ACHN (cell line): ENCODE data around the gene NENF.
"Not testable (repeated sequence)": the region's sequence is repeated elsewhere in the genome, so short reads cannot be mapped to it uniquely, and the experiment has no call there.

Experiments
- DNase-seq: peaks from one replicate; pipeline ENCODE4 v3.0.0-alpha.2; 2015
- in situ Hi-C: cut with HindIII; loops from 2 replicates; pipeline ENCODE4 v1.10.0; 2017; ENCODE audit warnings: low sequenced_read_pairs, low pct_ligation_motif_present, low pct_unique_long_range_greater_than_20kb

Gene NENF

GRCh38 chr1:212432661-212433576 lies at the start of gene NENF:
Gene NENF, plus strand, starts transcription at chr1:212432920. Its CDS starts 24 bp downstream, at chr1:212432944.
- in situ Hi-C loops: no loop called here
- DNase-seq: peak; percentile 91

GRCh38 chr1:212386029-212386428 lies 46.7 kb upstream of the NENF start:
- in situ Hi-C loops: no loop called here

GRCh38 chr1:212388985-212389716 lies 43.6 kb upstream of the NENF start:
- in situ Hi-C loops: no loop called here
- DNase-seq: no peak

More at GRCh38 chr1:212386029-212386428, 46.7 kb upstream of the NENF start:
- no peak for DNase-seq

- DNase-seq, in situ Hi-C loops: not testable (repeated sequence)
Observed at GRCh38 chr1:212395678-212396437, 36.9 kb upstream of the NENF start.

GRCh38 chr1:212396638-212397037 lies 36.1 kb upstream of the NENF start:
- DNase-seq: peak; percentile 20
- in situ Hi-C loops: no loop called here

- in situ Hi-C loops: no loop called here
- no peak for DNase-seq
Observed at GRCh38 chr1:212397171-212397570, 35.5 kb upstream of the NENF start.

- in situ Hi-C loops: no loop called here
Observed at GRCh38 chr1:212401042-212401441, 31.7 kb upstream of the NENF start.

GRCh38 chr1:212401838-212402582 lies 30.7 kb upstream of the NENF start:
- peak; percentile 33 for DNase-seq

More at GRCh38 chr1:212401042-212401441, 31.7 kb upstream of the NENF start:
- no peak for DNase-seq

GRCh38 chr1:212402666-212403321 lies 29.9 kb upstream of the NENF start:
- no peak for DNase-seq
- in situ Hi-C loops: no loop called here

More at GRCh38 chr1:212401838-212402582, 30.7 kb upstream of the NENF start:
- in situ Hi-C loops: no loop called here

- no peak for DNase-seq
- in situ Hi-C loops: no loop called here
Observed at GRCh38 chr1:212410231-212410820, 22.4 kb upstream of the NENF start.

- no peak for DNase-seq
- in situ Hi-C loops: no loop called here
Observed at GRCh38 chr1:212412374-212412773, 20.3 kb upstream of the NENF start.

GRCh38 chr1:212413902-212414327 lies 18.8 kb upstream of the NENF start:
- in situ Hi-C loops: no loop called here
- no peak for DNase-seq

GRCh38 chr1:212414328-212415106 lies 18.2 kb upstream of the NENF start, which contains the start of gene PACC1:
Gene PACC1, minus strand, starts transcription at chr1:212414886. Its CDS starts 129 bp downstream, at chr1:212414757.
- peak; percentile 90 for DNase-seq
- in situ Hi-C loops: no loop called here

- DNase-seq: no peak
Observed at GRCh38 chr1:212415107-212415841, 17.4 kb upstream of the NENF start.

GRCh38 chr1:212421165-212421564 lies 11.6 kb upstream of the NENF start:
- no peak for DNase-seq
- in situ Hi-C loops: no loop called here

More at GRCh38 chr1:212415107-212415841, 17.4 kb upstream of the NENF start:
- in situ Hi-C loops: no loop called here

GRCh38 chr1:212423879-212424278 lies 8.8 kb upstream of the NENF start:
- in situ Hi-C loops: no loop called here
- no peak for DNase-seq
